K562 (cell line): ENCODE results near the gene AP1M2. TPM values are rescaled to one million over a fixed set of nuclear protein-coding genes. Genes with fewer than 3 reads are reported as not detected.

Source experiments
- ATAC-seq: fragments of 200-7000 bp; cut with Tn5 transposase; 3 replicates; pipeline ENCODE4 v1.9.1; 2020; ENCODE audit warnings: moderate library complexity
- BruUV-seq: library from RNA; stranded (reverse); fragments of 400-500 nt; replicated peaks from 2 replicates; lab custom pipeline; 2021; lab: Mats Ljungman, UMichigan
- CTCF ChIA-PET: fragments of 300-600 bp; formaldehyde crosslinking; extraction: SDS; loops from one replicate; lab custom pipeline; 2021; ENCODE audit warnings: low intra/inter-chr PET ratio; lab: Yijun Ruan, JAX
- POLR2A ChIA-PET: fragments of 300-600, 350-650 bp; sonication (Branson Sonifier 250); formaldehyde crosslinking; extraction: SDS; loops from one replicate; lab custom pipeline; 2021; ENCODE audit warnings: antibody characterized with exemption, inconsistent platforms; lab: Yijun Ruan, JAX
- DNase-seq, 4 experiments: peaks; one replicate each; pipeline versions ENCODE4 v3.0.0 to v3.0.0-alpha.2; 2011 to 2018; ENCODE audit warnings: low spot score in 3 of 4, mixed read lengths in 3 of 4; ENCODE audit errors: extremely low read depth in 1 of 4
- FAIRE-seq: peaks from 2 replicates; lab custom pipeline; 2011; peaks lifted over from hg19 to GRCh38; lab: Jason Lieb, UNC
- H2AFZ ChIP-seq: 2 replicates; pipeline ENCODE4 v1.6.0; 2011; ENCODE audit warnings: low read depth, low read length, control low read depth, inconsistent platforms
- H3K27ac ChIP-seq: fragments of 200-600 bp; 3 replicates; pipeline ENCODE4 v1.8.0; 2011; ENCODE audit warnings: low read depth, mild to moderate bottlenecking, control low read depth, inconsistent platforms, low read length, moderate library complexity, mixed read lengths; ENCODE audit errors: extremely low read depth
- H3K27me3 ChIP-seq, 2 experiments: fragments of 300-600 bp in 1 of 2; 2 replicates in 1 of 2; 3 replicates in 1 of 2; pipeline versions ENCODE4 v1.6.0 to v1.8.0; 2011; ENCODE audit warnings: inconsistent platforms in 2 of 2, low read length in 2 of 2, mild to moderate bottlenecking in 1 of 2, mixed read lengths in 1 of 2, moderate library complexity in 1 of 2; ENCODE audit not compliant: control insufficient read depth in 2 of 2, insufficient read depth in 2 of 2
- H3K36me3 ChIP-seq: fragments of 300-600 bp; 3 replicates; pipeline ENCODE4 v1.8.0; 2011; ENCODE audit warnings: mild to moderate bottlenecking, low read length, inconsistent platforms; ENCODE audit not compliant: control insufficient read depth, insufficient read depth
- H3K4me1 ChIP-seq, 2 experiments: fragments of 200-600 bp in 1 of 2; replicated peaks in 1 of 2; 2 replicates in 1 of 2; 3 replicates in 1 of 2; pipeline versions ENCODE4 v1.5.1 to v1.8.0; 2011; ENCODE audit warnings: inconsistent platforms in 2 of 2, low read length in 2 of 2, mild to moderate bottlenecking in 1 of 2, mixed read lengths in 1 of 2, moderate library complexity in 1 of 2; ENCODE audit not compliant: control insufficient read depth in 2 of 2, insufficient read depth in 2 of 2
- H3K4me2 ChIP-seq: 2 replicates; pipeline ENCODE4 v1.6.1; 2011; ENCODE audit warnings: low read length, control low read depth, inconsistent platforms, mixed read lengths; ENCODE audit not compliant: insufficient read depth
- H3K4me3 ChIP-seq: fragments of 200-600 bp; sonication (generic), shearing (Covaris generic); 2 replicates; pipeline ENCODE4 v1.5.1; 2016; ENCODE audit warnings: control low read depth, inconsistent platforms
- H3K79me2 ChIP-seq: fragments of 200-600 bp; 3 replicates; pipeline ENCODE4 v1.8.0; 2011; ENCODE audit warnings: low read length, inconsistent platforms; ENCODE audit not compliant: control insufficient read depth, insufficient read depth
- H3K9ac ChIP-seq, 2 experiments: 2 replicates each; pipeline versions ENCODE4 v1.6.0 to v1.6.1; 2011; ENCODE audit warnings: low read depth in 2 of 2, low read length in 2 of 2, control low read depth in 1 of 2, inconsistent platforms in 1 of 2, mild to moderate bottlenecking in 1 of 2, mixed read lengths in 1 of 2; ENCODE audit not compliant: insufficient read depth in 1 of 2
- H3K9me1 ChIP-seq: one replicate; pipeline ENCODE4 v1.6.0; 2011; ENCODE audit warnings: inconsistent platforms, mild to moderate bottlenecking, low read length, moderate library complexity; ENCODE audit not compliant: control insufficient read depth, insufficient read depth
- H3K9me3 ChIP-seq: replicated peaks from 2 replicates; pipeline ENCODE4 v1.5.1; 2011; ENCODE audit warnings: low read depth, low read length, inconsistent platforms; ENCODE audit not compliant: control insufficient read depth, insufficient read depth
- H4K20me1 ChIP-seq: replicated peaks from 2 replicates; pipeline ENCODE4 v1.6.1; 2011; ENCODE audit warnings: low read length, inconsistent platforms, mixed read lengths; ENCODE audit not compliant: control insufficient read depth, insufficient read depth
- BCOR ChIP-seq: fragments of 450-650 bp; IDR thresholded peaks from 2 replicates; pipeline ENCODE4 v1.6.1; 2016
- CTCF ChIP-seq, 3 experiments: IDR thresholded peaks in 2 of 3; conservative IDR thresholded peaks in 1 of 3; 2 replicates each; pipeline ENCODE4 v1.5.1; 2011 to 2012; ENCODE audit warnings: low read length in 3 of 3, mild to moderate bottlenecking in 3 of 3, control low read depth in 2 of 3, improper control_type of control experiment in 1 of 3, inconsistent platforms in 1 of 3, low read depth in 1 of 3, mixed read lengths in 1 of 3, moderate library complexity in 1 of 3; ENCODE audit not compliant: insufficient read depth in 2 of 3
- ESRRA ChIP-seq: fragments of 450-650 bp; IDR thresholded peaks from 2 replicates; pipeline ENCODE4 v1.6.1; 2014; ENCODE audit warnings: low read depth, mild to moderate bottlenecking, moderate library complexity, borderline replicate concordance
- FOXA1 ChIP-seq: fragments of 450-650 bp; IDR thresholded peaks from 2 replicates; pipeline ENCODE4 v1.6.1; 2016; ENCODE audit warnings: mild to moderate bottlenecking, borderline replicate concordance
- HOXB6 ChIP-seq: fragments of 250-450 bp; sonication (Bioruptor Pico); IDR thresholded peaks from 2 replicates; pipeline ENCODE4 v1.5.1; 2022; ENCODE audit warnings: mild to moderate bottlenecking, borderline replicate concordance
- KLF1 ChIP-seq: fragments of 450-650 bp; IDR thresholded peaks from 2 replicates; pipeline ENCODE4 v1.6.1; 2016; ENCODE audit warnings: missing genetic modification characterization, missing compliant biosample characterization
- KLF16 ChIP-seq: IDR thresholded peaks from 2 replicates; pipeline ENCODE4 v1.6.1; 2016; ENCODE audit warnings: antibody characterized with exemption
- MYC ChIP-seq, 2 experiments: fragments of 250-450 bp in 1 of 2; sonication (Bioruptor Pico) in 1 of 2; IDR thresholded peaks; 2 replicates each; pipeline versions ENCODE4 v1.5.1 to v1.6.1; 2012 to 2021; ENCODE audit warnings: low read depth in 2 of 2, borderline replicate concordance in 1 of 2, improper control_type of control experiment in 1 of 2, low read length in 1 of 2, mild to moderate bottlenecking in 1 of 2, moderate library complexity in 1 of 2
- POLR2G ChIP-seq: fragments of 200-400 bp; formaldehyde crosslinking; IDR thresholded peaks from 2 replicates; pipeline ENCODE4 v1.6.1; 2017; ENCODE audit warnings: low read depth, mild to moderate bottlenecking, antibody characterized with exemption, low read length, moderate library complexity
- RBFOX2 ChIP-seq: fragments of 200-400 bp; formaldehyde crosslinking; IDR thresholded peaks from 2 replicates; pipeline ENCODE4 v1.6.1; 2017; ENCODE audit warnings: low read depth, mild to moderate bottlenecking, low read length, moderate library complexity
- TSC22D4 ChIP-seq: fragments of 450-650 bp; IDR thresholded peaks from 2 replicates; pipeline ENCODE4 v1.6.1; 2016; ENCODE audit warnings: missing genetic modification characterization, missing biosample characterization, control low read depth
- ZBTB9 ChIP-seq: fragments of 450-650 bp; formaldehyde crosslinking; IDR thresholded peaks from 2 replicates; pipeline ENCODE4 v1.4.0; 2020; ENCODE audit warnings: mild to moderate bottlenecking, moderate library complexity
- ZFP36 ChIP-seq: fragments of 150-350 bp; IDR thresholded peaks from 2 replicates; pipeline ENCODE4 v1.6.1; 2018; ENCODE audit warnings: low read length, low read depth; ENCODE audit not compliant: partially characterized antibody
- WGBS: fragments of 100-300 bp; shearing (Covaris generic); methylation state at CpG from one replicate; pipeline ENCODE4 v1.1.6; 2016; ENCODE audit warnings: low coverage, mixed read lengths; ENCODE audit not compliant: insufficient coverage; ENCODE audit errors: missing lambda C conversion rate; 5-methylcytosine and 5-hydroxymethylcytosine counted together
- in situ Hi-C: fragments of 300-500 bp; cut with MboI; formaldehyde crosslinking; loops from 4 replicates; pipeline ENCODE4 v1.15.0; 2018; ENCODE audit warnings: inconsistent platforms, mixed read lengths
- intact Hi-C: fragments of 100-400 bp; cut with micrococcal nuclease; formaldehyde crosslinking; loops from 2 replicates; pipeline ENCODE4 v1.14.2; 2022
- polyA plus RNA-seq, 8 experiments: library from polyadenylated mRNA; depleted of rRNA in 4 of 8; stranded (reverse) in 5 of 8; unstranded in 3 of 8; fragments of >200 nt; fragmentation: Nextera tagmentation in 2 of 8; fragmentation: Illumina TruSeq in 1 of 8; extraction: Ambion mirVana in 2 of 8; extraction: Trizol in 1 of 8; gene quantifications; 2 replicates each; pipeline versions ENCODE4 v1.2.1 to v1.2.3, GENCODE V29; 2011 to 2014; ENCODE audit warnings: inconsistent platforms in 1 of 8, missing spikeins in 1 of 8
- total RNA-seq, 7 experiments: library from RNA; depleted of rRNA in 6 of 7; stranded (reverse); fragments of >200 nt in 6 of 7; fragmentation: Illumina TruSeq in 2 of 7; extraction: Trizol in 2 of 7; gene quantifications; 2 replicates each; pipeline versions ENCODE4 v1.2.1 to v1.2.3, GENCODE V29; 2011 to 2021; ENCODE audit warnings: low replicate concordance in 1 of 7

The AP1M2 gene
- total and polyA plus RNA-seq, 9 of the 15 experiments (the other 6 are each of a cell fraction or from before 2014, with no cell fraction given): 0.33 to 1.4 (median 0.89) TPM; not detected in 1

GRCh38 chr19:10554760-10555609 is 32.1 kb downstream of the AP1M2 start:
- Histone ChIP-seq H3K36me3 (peaks cover 94% of the 10 kb centered on the region), H3K27ac (no peak overlapping the region), H3K4me3 (no peak overlapping the region), H4K20me1 (peaks cover 11% of the 10 kb centered on the region), H3K9ac (no peak overlapping the region), H2AFZ (no peak overlapping the region), H3K4me2 (no peak overlapping the region), H3K9me3 (peaks cover 3% of the 10 kb centered on the region), H3K9me1 (no peaks in the 10 kb centered on the region), H3K27me3 (no peaks in the 10 kb centered on the region), H3K79me2 (no peaks in the 10 kb centered on the region; the same call in 2 of the 3 replicates), H3K4me1 (peaks cover 0 to 26% of the 10 kb centered on the region in 2 experiments; a peak in 2 of 5 replicates)
- CTCF ChIA-PET: interaction anchor here (0.6 kb wide), 1 partner anchor 17 kb away, joined by 3 read pairs; no protein-coding TSS in a partner anchor
- POLR2A ChIA-PET: interaction anchor here (0.7 to 2.8 kb wide), 8 partner anchors 8 to 54 kb away, joined by 3 to 14 read pairs (median 6); partner anchors contain the start of genes CDKN2D and KRI1
- in situ Hi-C loops (no loop called here), intact Hi-C loops (no loop called here)
- BruUV-seq: no TSS peak
- FAIRE-seq (no peak), DNase-seq (no peak), ATAC-seq (0 out of 3 replicates have a peak, but pooled peaks have one; percentile 5)
- 82% methylated on average over 24 of the region's 30 CpGs for WGBS
- TF ChIP-seq HOXB6: no peak
- no peak for TF ChIP-seq MYC (IDR thresholded peaks at IDR 0.05; ENCODE audit: low read depth, low read length)
- TF ChIP-seq MYC (CRISPR knock-in tag; IDR thresholded peaks at IDR 0.05; ENCODE audit: borderline replicate concordance, low read depth): no peak
- no peak for TF ChIP-seq KLF16
- peak; percentile 55 for TF ChIP-seq RBFOX2
- no peak for TF ChIP-seq TSC22D4
- no peak for TF ChIP-seq FOXA1
- TF ChIP-seq CTCF (IDR thresholded peaks at IDR 0.05 in 2 of 3, conservative IDR thresholded peaks at IDR 0.05 in 1 of 3; ENCODE audit: insufficient read depth in 2 of 3, low read depth in 1 of 3, low read length in 3 of 3): 0 out of 6 replicates have a peak, but pooled peaks of 1 of the 3 experiments have one; percentile 11
- no peak for TF ChIP-seq ESRRA
- TF ChIP-seq POLR2G: peak; percentile 69
- TF ChIP-seq ZFP36: peak; percentile 54
- no peak for TF ChIP-seq KLF1 (tag)
- peak; percentile 32; the same call in 1 of the 2 replicates for TF ChIP-seq BCOR
- no peak for TF ChIP-seq ZBTB9
